ENCODE results near the gene CARD10. TPM values are rescaled to one million over a fixed set of nuclear protein-coding genes. Genes with fewer than 3 reads are reported as not detected.

CARD10 gene
- total RNA-seq, 2 experiments from 2014 or later, result 0.12 TPM; not detected in 1

DNA sequence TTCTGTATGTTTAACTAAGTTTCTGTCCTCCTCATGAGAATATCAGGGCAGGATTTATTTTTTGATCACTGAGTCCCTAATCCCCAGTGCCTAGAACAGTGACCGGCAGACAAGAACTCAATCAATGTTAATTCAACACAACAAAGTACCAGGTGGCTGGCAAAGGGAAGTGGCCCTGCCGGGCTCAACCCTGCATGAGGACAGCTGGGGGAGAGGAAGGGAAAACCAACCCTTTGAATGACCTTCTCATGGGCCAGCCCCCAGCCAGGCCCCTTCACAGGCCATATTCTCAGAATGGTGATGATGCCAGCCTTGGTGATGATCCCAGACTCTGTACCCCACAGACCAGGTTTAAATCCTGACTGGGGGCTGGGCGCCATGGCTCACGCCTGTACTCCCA, 31.6 kb downstream of the CARD10 start:
- peak overlapping the region; percentile 84 for H3K27ac Mint-ChIP-seq
- no peaks in the 10 kb centered on the region for H3K9me3 Mint-ChIP-seq
- intact Hi-C loops (cut with micrococcal nuclease), result no loop called here
- no peaks in the 10 kb centered on the region for H3K27me3 Mint-ChIP-seq
- peaks cover 52% of the 10 kb centered on the region for H3K4me1 Mint-ChIP-seq (ENCODE audit: low read depth)
- H3K36me3 Mint-ChIP-seq, result peaks cover 12% of the 10 kb centered on the region
- DNase-seq, result no peak
- ChIA-PET CTCF (interaction anchor here (0.7 to 4.0 kb wide), 4 partner anchors 15 to 105 kb away, joined by 3 to 24 read pairs (median 14); no protein-coding TSS in a partner anchor), POLR2A (interaction anchor here (1.3 kb wide), 1 partner anchor 10 kb away, joined by 3 read pairs; no protein-coding TSS in a partner anchor)
- peak overlapping the region; percentile 89 for H3K4me3 Mint-ChIP-seq

DNA sequence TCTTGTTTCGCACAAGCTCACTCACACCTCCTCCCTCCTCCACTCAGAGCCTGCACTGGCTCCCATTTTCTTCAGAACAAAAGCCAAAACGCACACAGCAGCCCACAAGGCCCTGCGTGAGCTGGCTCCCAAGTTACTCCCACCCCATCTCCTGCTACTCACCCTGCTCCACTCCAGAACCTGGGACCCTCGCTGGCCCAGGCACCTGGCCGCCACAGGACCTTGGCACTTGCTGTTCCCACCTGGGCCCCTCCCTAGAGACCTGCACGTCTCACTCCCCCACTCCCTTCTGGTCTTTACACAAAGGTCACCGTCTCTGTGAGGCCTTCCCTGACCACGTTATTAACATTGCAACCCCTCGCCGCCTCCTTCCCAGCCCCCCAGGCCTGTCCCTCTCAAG, 32.1 kb downstream of the CARD10 start:
- Mint-ChIP-seq H3K4me3 (peak overlapping the region; percentile 89), H3K27me3 (no peaks in the 10 kb centered on the region), H3K9me3 (no peaks in the 10 kb centered on the region), H3K27ac (peak overlapping the region; percentile 84), H3K36me3 (peaks cover 14% of the 10 kb centered on the region), H3K4me1 (ENCODE audit: low read depth) (peaks cover 57% of the 10 kb centered on the region)
- POLR2A ChIA-PET, result interaction anchor here (1.3 kb wide), 1 partner anchor 11 kb away, joined by 3 read pairs; no protein-coding TSS in a partner anchor
- no peak for DNase-seq
- intact Hi-C loops (cut with micrococcal nuclease), result no loop called here
- CTCF ChIA-PET, result interaction anchor here (0.7 to 4.0 kb wide), 9 partner anchors 10 to 288 kb away, joined by 3 to 24 read pairs (median 7); no protein-coding TSS in a partner anchor

DNA sequence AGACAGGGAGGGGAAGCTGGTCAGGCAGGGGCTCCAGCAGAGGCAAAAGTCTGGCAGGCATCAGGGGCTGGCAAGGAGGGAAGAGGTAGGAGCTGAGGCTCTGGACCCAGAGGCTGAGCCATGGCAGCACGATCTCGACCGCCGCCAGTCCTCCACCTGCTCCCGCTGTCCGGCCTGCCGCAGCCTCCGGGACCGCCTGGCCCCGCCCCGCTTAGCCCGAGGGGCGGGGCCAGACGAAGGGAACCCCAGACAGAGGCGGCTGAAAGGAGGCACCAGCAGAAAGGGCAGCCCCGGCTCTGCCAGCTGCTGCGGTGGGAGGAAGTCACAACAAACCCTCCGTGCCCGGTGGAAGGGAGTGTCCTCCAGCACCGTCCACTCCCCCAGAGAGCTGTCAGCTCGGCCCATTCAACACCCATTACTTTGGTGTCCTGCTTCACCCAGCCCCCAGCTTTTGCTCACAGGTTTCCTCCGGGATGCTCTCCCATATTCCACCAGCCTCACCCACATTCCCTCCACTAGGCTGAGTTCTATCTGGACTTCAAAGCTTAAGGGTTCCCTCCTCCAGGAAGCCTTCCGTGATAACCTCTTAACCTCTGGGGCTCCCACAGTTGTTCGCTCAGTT, 32.9 kb downstream of the CARD10 start, which contains the start of gene MFNG:
MFNG (minus strand) TSS at position 161 of the 622 bp plus-strand sequence. CDS start 207 bp downstream, outside the sequence.
- Mint-ChIP-seq H3K27me3 (no peaks in the 10 kb centered on the region), H3K9me3 (no peaks in the 10 kb centered on the region), H3K4me3 (peak within 1 kb of the TSS; percentile 89), H3K4me1 (ENCODE audit: low read depth) (peaks cover 60% of the 10 kb centered on the region), H3K27ac (peak within 1 kb of the TSS; percentile 92), H3K36me3 (peaks cover 16% of the 10 kb centered on the region)
- CTCF ChIA-PET, result interaction anchor here (0.8 to 4.0 kb wide), 11 partner anchors 11 to 287 kb away, joined by 3 to 24 read pairs (median 7); partner anchors contain the start of gene GGA1
- intact Hi-C loops (cut with micrococcal nuclease), result no loop called here
- peak; percentile 87 for DNase-seq
- POLR2A ChIA-PET, result interaction anchor here (0.5 to 3.2 kb wide), 6 partner anchors 10 to 81 kb away, joined by 3 to 13 read pairs (median 3); no protein-coding TSS in a partner anchor

DNA sequence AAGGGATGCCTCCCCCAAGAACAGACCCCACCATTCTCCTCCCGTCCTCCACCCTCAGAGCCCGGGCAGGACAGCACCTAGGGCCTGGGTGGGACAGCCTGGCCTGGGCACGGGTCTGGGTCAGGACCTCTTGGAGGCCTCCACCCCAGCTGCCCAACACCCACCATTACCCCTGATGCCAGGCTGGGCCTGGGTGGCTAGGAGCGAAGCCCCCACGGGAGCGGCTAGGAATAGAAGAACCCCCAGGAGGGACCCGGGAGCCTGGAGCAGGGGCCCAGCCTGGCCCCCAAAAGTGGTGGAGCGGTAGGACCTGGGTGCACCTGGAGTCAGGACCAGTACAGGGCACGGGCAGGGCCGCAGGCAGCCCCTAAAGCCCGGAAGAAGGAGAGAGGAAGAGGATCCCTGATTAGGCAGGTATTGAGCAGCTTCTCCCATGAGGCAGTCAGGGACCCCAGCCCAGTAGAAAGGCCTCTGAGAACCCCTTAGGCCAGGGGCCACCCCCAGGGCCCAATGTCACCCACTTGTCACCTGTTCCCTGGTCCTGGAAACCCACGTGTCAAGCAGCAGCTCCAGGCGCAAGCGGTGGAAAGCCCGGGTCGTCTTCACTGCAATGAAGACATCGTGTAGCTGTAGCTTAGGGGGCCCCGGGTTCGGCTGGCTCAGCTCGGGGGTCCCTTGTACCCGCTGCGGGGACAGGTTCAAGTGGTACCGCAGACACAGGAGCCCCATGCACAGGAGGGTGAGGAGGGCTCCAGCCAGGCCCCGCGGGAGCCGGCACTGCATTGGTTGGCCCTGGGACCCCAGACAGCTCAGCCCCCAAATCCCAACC, 33.6 kb downstream of the CARD10 start:
- Mint-ChIP-seq H3K4me3 (peak overlapping the region; percentile 89), H3K36me3 (peaks cover 19% of the 10 kb centered on the region), H3K4me1 (ENCODE audit: low read depth) (peaks cover 64% of the 10 kb centered on the region), H3K27ac (peak overlapping the region; percentile 92), H3K27me3 (no peaks in the 10 kb centered on the region), H3K9me3 (no peaks in the 10 kb centered on the region)
- ChIA-PET CTCF (interaction anchor here (0.8 to 4.0 kb wide), 11 partner anchors 12 to 286 kb away, joined by 3 to 24 read pairs (median 7); partner anchors contain the start of gene GGA1), POLR2A (interaction anchor here (0.7 to 3.2 kb wide), 5 partner anchors 13 to 266 kb away, joined by 3 to 13 read pairs (median 3); no protein-coding TSS in a partner anchor)
- intact Hi-C loops (cut with micrococcal nuclease), result loop anchor here (2.0 kb wide), 1 partner anchor 81 kb away; no protein-coding TSS in a partner anchor
- peak; percentile 32 for DNase-seq

DNA sequence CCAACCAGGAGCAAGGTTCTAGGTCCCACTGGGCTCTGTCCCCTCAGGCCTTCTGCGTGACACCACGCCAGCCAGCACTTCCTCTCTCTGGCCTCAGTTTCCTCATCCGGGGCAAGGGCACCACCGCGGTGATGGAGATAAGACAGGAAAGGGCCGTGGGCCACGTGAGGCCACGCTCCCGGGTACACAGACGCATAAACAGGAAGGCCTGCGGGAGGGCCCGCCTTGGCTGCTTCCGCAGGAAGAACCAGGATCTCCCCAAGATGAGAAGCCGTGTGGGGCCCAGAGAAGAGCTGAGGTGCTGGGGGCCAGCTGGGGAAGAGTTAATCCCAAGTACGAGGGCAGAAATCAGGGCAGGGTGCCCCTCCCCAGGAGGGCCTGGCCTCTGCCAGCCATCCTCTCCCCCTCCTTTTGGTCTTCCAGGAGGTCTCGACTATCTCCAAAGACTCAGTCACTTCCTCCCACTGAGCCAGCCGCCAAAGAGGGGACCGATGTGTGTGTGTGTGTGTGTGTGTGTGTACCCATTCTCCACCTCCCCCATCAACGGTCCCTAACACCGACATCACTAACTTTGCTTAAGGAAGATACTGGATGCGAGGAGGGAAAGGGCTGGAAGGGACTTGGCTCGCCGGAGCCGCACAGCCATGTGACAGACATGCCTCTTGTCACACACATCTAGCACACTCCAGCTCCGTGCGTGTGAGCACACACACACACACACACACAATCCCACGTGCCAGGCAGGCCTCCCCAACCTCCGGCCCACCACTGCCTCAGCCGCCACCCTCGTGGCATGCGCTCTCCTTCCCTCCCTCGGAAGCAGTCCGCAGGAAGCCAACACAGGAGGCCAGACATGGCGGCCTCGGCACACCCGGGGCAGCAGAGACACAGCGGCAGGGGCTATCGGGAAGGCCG, 34.5 kb downstream of the CARD10 start:
- Mint-ChIP-seq H3K27ac (peak overlapping the region; percentile 92), H3K9me3 (no peaks in the 10 kb centered on the region), H3K36me3 (peaks cover 19% of the 10 kb centered on the region), H3K27me3 (no peaks in the 10 kb centered on the region), H3K4me3 (peak overlapping the region; percentile 89), H3K4me1 (ENCODE audit: low read depth) (peaks cover 61% of the 10 kb centered on the region)
- POLR2A ChIA-PET, result interaction anchor here (0.6 to 3.2 kb wide), 6 partner anchors 13 to 265 kb away, joined by 3 to 13 read pairs (median 3); no protein-coding TSS in a partner anchor
- intact Hi-C loops (cut with micrococcal nuclease), result loop anchor here (2.0 kb wide), 1 partner anchor 82 kb away; no protein-coding TSS in a partner anchor
- DNase-seq, result peak; percentile 91
- CTCF ChIA-PET, result interaction anchor here (0.8 to 4.0 kb wide), 6 partner anchors 13 to 169 kb away, joined by 3 to 24 read pairs (median 16); no protein-coding TSS in a partner anchor

DNA sequence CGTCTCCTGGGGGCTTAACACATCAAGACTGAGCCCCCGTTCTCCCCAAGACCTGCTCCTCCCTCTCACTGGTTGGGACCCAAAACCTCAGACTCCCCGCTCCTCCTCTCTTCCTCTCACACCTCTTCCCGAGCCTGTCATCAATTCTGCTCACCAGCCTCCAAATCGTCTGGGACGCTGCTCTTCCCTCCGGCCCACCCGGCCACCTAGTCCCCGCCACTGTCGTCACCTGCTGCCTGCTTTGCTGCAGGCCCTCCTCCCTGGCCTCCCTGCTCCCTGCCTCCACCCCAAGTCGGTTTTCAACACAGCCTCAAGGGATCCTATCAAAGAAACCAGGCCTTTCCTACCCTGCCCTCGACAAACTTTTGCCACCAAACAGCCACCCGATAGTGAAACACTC, 36.2 kb downstream of the CARD10 start:
- H3K36me3 Mint-ChIP-seq, result peaks cover 23% of the 10 kb centered on the region
- H3K4me1 Mint-ChIP-seq (ENCODE audit: low read depth), result peaks cover 49% of the 10 kb centered on the region
- H3K9me3 Mint-ChIP-seq, result no peaks in the 10 kb centered on the region
- no peak for DNase-seq
- POLR2A ChIA-PET, result interaction anchor here (1.3 kb wide), 1 partner anchor 11 kb away, joined by 3 read pairs; no protein-coding TSS in a partner anchor
- no peaks in the 10 kb centered on the region for H3K27me3 Mint-ChIP-seq
- CTCF ChIA-PET, result interaction anchor here (0.6 to 1.8 kb wide), 4 partner anchors 10 to 101 kb away, joined by 3 to 7 read pairs (median 4); no protein-coding TSS in a partner anchor
- intact Hi-C loops (cut with micrococcal nuclease), result no loop called here
- peak overlapping the region; percentile 92 for H3K27ac Mint-ChIP-seq
- peak overlapping the region; percentile 89 for H3K4me3 Mint-ChIP-seq

DNA sequence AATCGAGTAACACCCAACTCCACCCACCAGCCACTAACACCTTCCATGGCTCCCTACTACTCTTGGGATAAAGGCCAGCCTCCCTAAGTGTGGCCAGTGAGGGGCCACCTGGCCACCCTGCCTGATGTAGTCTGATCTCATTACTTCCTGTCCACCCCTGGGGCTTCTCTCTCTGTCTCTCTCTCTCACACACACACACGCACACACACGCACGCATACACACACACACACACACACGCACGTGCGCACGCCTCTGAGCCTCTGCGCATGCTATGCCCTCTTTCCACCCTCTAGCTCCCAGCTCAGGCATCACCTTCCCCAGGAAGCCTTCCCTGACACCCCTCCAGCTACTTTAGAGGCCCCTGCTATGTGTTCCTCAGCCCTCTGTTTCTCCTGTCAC, 37.0 kb downstream of the CARD10 start:
- H3K4me3 Mint-ChIP-seq, result peak overlapping the region; percentile 89
- H3K27me3 Mint-ChIP-seq, result no peaks in the 10 kb centered on the region
- H3K4me1 Mint-ChIP-seq (ENCODE audit: low read depth), result peaks cover 41% of the 10 kb centered on the region
- ChIA-PET POLR2A (interaction anchor here (0.7 kb wide), 1 partner anchor 11 kb away, joined by 3 read pairs; no protein-coding TSS in a partner anchor), CTCF (interaction anchor here (1.2 to 2.0 kb wide), 4 partner anchors 9 to 110 kb away, joined by 3 to 7 read pairs (median 6); no protein-coding TSS in a partner anchor)
- H3K36me3 Mint-ChIP-seq, result peaks cover 28% of the 10 kb centered on the region
- DNase-seq, result no peak
- H3K9me3 Mint-ChIP-seq, result no peaks in the 10 kb centered on the region
- peak overlapping the region; percentile 92 for H3K27ac Mint-ChIP-seq
- intact Hi-C loops (cut with micrococcal nuclease), result no loop called here

DNA sequence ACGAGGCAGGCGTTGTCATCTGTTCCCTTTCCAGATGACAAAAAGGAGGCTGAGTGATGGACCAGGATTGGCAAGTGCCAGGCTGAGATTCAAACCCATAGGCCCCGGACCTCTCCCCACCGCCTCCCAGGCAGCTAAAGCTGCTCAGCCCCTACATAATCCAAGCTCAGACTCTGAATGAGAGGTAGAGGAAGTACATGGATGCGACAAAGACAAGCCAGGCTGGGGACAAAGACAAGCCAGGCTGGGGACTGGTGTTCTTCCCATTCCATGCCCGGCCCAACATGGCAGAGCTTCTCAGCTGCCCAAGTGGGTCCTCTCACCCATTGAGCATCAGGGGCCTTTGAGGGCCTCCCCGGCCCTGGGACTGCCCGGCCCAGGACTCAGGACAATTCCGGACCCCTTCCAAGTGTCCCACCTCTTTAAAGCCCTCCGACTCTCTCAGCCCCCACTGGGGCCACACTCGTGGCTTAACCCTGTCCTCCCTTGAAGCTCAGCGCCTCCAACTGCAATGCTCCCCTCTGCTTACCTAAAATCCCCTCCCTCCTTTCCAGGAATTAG, 37.8 kb downstream of the CARD10 start:
- H3K4me1 Mint-ChIP-seq (ENCODE audit: low read depth), result peaks cover 32% of the 10 kb centered on the region
- peak overlapping the region; percentile 7 for H3K27ac Mint-ChIP-seq
- H3K36me3 Mint-ChIP-seq, result peaks cover 33% of the 10 kb centered on the region
- no peaks in the 10 kb centered on the region for H3K27me3 Mint-ChIP-seq
- intact Hi-C loops (cut with micrococcal nuclease), result no loop called here
- H3K4me3 Mint-ChIP-seq, result no peak overlapping the region
- ChIA-PET POLR2A (no interaction called here), CTCF (interaction anchor here (1.8 to 2.0 kb wide), 2 partner anchors 9 to 111 kb away, joined by 5 to 7 read pairs; no protein-coding TSS in a partner anchor)
- H3K9me3 Mint-ChIP-seq, result no peaks in the 10 kb centered on the region
- DNase-seq, result no peak

DNA sequence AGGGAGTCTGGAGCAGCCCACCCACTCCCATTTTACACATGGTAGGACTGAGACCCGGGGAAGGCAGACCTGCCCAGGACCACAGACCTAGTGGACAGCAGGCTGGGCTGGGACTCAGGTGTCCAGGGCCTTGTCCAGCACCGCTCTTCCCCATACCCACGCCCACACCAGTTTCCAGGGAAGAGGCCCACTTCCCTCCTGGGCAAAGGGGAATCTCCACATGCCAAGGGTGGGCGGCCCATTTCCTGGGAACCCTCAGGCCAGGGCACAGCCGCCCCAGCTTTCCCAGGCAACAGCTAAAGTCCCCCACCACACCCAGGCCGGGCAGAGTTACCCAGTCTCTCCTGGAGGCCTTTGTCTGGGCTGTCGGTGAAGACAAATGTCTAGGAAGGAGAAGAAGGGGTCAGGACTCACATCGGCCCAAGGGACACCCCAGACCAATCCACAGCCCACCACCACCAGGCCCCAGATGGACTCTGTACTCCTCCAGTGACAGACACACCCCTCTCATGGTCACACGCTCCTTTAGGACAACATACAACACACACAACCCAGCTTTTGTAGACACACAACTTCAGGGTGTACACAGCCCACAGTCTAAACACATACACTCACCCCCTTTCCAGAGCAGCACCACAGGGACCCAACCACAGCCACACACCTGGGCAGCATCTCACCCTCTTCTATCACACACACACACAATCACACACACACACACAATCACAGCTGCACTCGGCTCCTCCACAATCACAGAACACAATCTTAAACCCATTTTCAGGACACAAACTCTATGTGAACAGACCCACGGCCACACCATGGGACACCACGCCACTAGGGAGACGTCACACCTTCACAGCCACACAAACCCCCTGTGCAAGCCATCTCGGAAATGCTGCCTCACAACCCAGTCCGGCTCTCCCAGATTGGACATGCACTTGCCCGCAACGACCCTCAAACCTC, 38.5 kb downstream of the CARD10 start:
- ChIA-PET CTCF (interaction anchor here (1.8 to 2.0 kb wide), 2 partner anchors 8 to 112 kb away, joined by 5 to 7 read pairs; no protein-coding TSS in a partner anchor), POLR2A (no interaction called here)
- peak overlapping the region; percentile 2 for H3K27ac Mint-ChIP-seq
- intact Hi-C loops (cut with micrococcal nuclease), result no loop called here
- peaks cover 39% of the 10 kb centered on the region for H3K36me3 Mint-ChIP-seq
- no peaks in the 10 kb centered on the region for H3K27me3 Mint-ChIP-seq
- H3K9me3 Mint-ChIP-seq, result no peaks in the 10 kb centered on the region
- no peak overlapping the region for H3K4me3 Mint-ChIP-seq
- DNase-seq, result no peak
- H3K4me1 Mint-ChIP-seq (ENCODE audit: low read depth), result peaks cover 31% of the 10 kb centered on the region

DNA sequence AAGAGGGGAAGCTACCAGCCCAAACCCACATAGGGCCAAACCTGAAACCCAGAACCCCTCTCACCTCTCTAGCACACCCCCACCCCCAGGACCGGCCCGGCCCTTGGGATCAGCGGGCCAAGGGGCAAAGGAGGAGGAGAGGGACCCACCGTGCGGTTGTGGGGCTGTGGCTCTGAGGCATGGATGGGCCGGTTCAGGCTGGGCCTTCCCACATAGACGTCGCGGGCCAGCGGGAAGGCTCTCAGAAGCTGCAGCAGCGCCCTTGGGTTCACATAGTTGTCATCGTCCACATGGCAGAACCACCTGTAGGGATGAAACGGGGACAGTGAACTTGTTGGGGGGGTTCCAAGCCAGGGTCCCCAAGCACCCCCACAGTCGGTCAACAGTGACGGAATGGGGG, 40.0 kb downstream of the CARD10 start:
- Mint-ChIP-seq H3K4me3 (no peak overlapping the region), H3K9me3 (no peaks in the 10 kb centered on the region), H3K27ac (no peak overlapping the region), H3K36me3 (peaks cover 32% of the 10 kb centered on the region), H3K27me3 (no peaks in the 10 kb centered on the region), H3K4me1 (ENCODE audit: low read depth) (peaks cover 29% of the 10 kb centered on the region)
- intact Hi-C loops (cut with micrococcal nuclease), result no loop called here
- DNase-seq, result no peak
- ChIA-PET POLR2A (interaction anchor here (0.7 kb wide), 1 partner anchor 170 kb away, joined by 3 read pairs; no protein-coding TSS in a partner anchor), CTCF (no interaction called here)
